ENCODE data around the gene ZNF283. TPM values are rescaled to one million over a fixed set of nuclear protein-coding genes. Genes with fewer than 3 reads are reported as not detected.

Gene ZNF283
- total RNA-seq, 1 donor from 2014 or later, result 12.7 TPM

- Histone ChIP-seq H3K4me1 (peaks cover 33% of the 10 kb centered on the region), H3K9me3 (no peaks in the 10 kb centered on the region), H3K4me3 (no peak overlapping the region), H3K36me3 (no peaks in the 10 kb centered on the region), H3K27me3 (ENCODE audit: low read depth) (peaks cover 6% of the 10 kb centered on the region), H3K27ac (no peak overlapping the region)
- no peak for DNase-seq
- no peak for TF ChIP-seq CTCF (IDR thresholded peaks at IDR 0.05)
- intact Hi-C loops (cut with DNase I), result no loop called here
- ATAC-seq, result no peak
Observed at GRCh38 chr19:43781630-43782310, 45.4 kb upstream of the ZNF283 start.

- Histone ChIP-seq H3K27me3 (ENCODE audit: low read depth) (peaks cover 6% of the 10 kb centered on the region), H3K27ac (no peak overlapping the region), H3K9me3 (no peaks in the 10 kb centered on the region), H3K4me3 (no peak overlapping the region), H3K4me1 (peaks cover 33% of the 10 kb centered on the region), H3K36me3 (no peaks in the 10 kb centered on the region)
- no peak for ATAC-seq
- no peak for TF ChIP-seq CTCF (IDR thresholded peaks at IDR 0.05)
- no peak for DNase-seq
- intact Hi-C loops (cut with DNase I), result no loop called here
Observed at GRCh38 chr19:43782311-43782660, 44.8 kb upstream of the ZNF283 start.

GRCh38 chr19:43782689-43783231 is 44.4 kb upstream of the ZNF283 start:
- no peak for TF ChIP-seq CTCF (IDR thresholded peaks at IDR 0.05)
- Histone ChIP-seq H3K4me1 (peaks cover 28% of the 10 kb centered on the region), H3K4me3 (no peak overlapping the region), H3K27me3 (ENCODE audit: low read depth) (peaks cover 6% of the 10 kb centered on the region), H3K9me3 (no peaks in the 10 kb centered on the region), H3K27ac (no peak overlapping the region), H3K36me3 (no peaks in the 10 kb centered on the region)
- peak in 1 of 2 donors; percentile 5 for ATAC-seq
- intact Hi-C loops (cut with DNase I), result no loop called here
- no peak for DNase-seq

- Histone ChIP-seq H3K36me3 (no peaks in the 10 kb centered on the region), H3K27me3 (ENCODE audit: low read depth) (peaks cover 6% of the 10 kb centered on the region), H3K4me1 (peaks cover 19% of the 10 kb centered on the region), H3K9me3 (no peaks in the 10 kb centered on the region), H3K27ac (no peak overlapping the region), H3K4me3 (no peak overlapping the region)
- intact Hi-C loops (cut with DNase I), result no loop called here
- ATAC-seq, result no peak
- no peak for DNase-seq
- TF ChIP-seq CTCF (IDR thresholded peaks at IDR 0.05), result no peak
Observed at GRCh38 chr19:43783636-43784035, 43.5 kb upstream of the ZNF283 start.

- DNase-seq, result no peak
- Histone ChIP-seq H3K27me3 (ENCODE audit: low read depth) (peaks cover 6% of the 10 kb centered on the region), H3K27ac (no peak overlapping the region), H3K4me1 (peaks cover 12% of the 10 kb centered on the region), H3K36me3 (no peaks in the 10 kb centered on the region), H3K9me3 (no peaks in the 10 kb centered on the region), H3K4me3 (no peak overlapping the region)
- ATAC-seq, result peak; percentile 53 to 54
- no peak for TF ChIP-seq CTCF (IDR thresholded peaks at IDR 0.05)
- intact Hi-C loops (cut with DNase I), result no loop called here
Observed at GRCh38 chr19:43784241-43784980, 42.7 kb upstream of the ZNF283 start.
